Adipocyte (in vitro differentiated cells): Measurements from ENCODE around the gene LAMP1.
"Not testable (repeated sequence)": the region's sequence is repeated elsewhere in the genome, so short reads cannot be mapped to it uniquely, and the experiment has no call there.

Experiments
- DNase-seq: peaks from one replicate; pipeline ENCODE4 v3.0.0-alpha.2; 2015; ENCODE audit warnings: low read depth
- H3K27me3 ChIP-seq: replicated peaks from 2 replicates; pipeline ENCODE4 v1.7.0; 2013; ENCODE audit warnings: mild to moderate bottlenecking, low read length, moderate library complexity; ENCODE audit not compliant: control insufficient read depth, insufficient read depth
- H3K36me3 ChIP-seq: 2 replicates; pipeline ENCODE4 v1.7.0; 2013; ENCODE audit warnings: low read length, mild to moderate bottlenecking, moderate library complexity; ENCODE audit not compliant: control insufficient read depth, insufficient read depth, severe bottlenecking
- H3K4me1 ChIP-seq: 2 replicates; pipeline ENCODE4 v1.7.0; 2013; ENCODE audit warnings: mild to moderate bottlenecking, low read length, moderate library complexity; ENCODE audit not compliant: control insufficient read depth, insufficient read depth
- H3K4me3 ChIP-seq: 2 replicates; pipeline ENCODE4 v1.7.0; 2013; ENCODE audit warnings: mild to moderate bottlenecking, low read length, moderate library complexity
- H3K9ac ChIP-seq: 2 replicates; pipeline ENCODE4 v1.7.0; 2013; ENCODE audit warnings: mild to moderate bottlenecking, low read length, moderate library complexity
- H3K9me3 ChIP-seq: 2 replicates; pipeline ENCODE4 v1.7.0; 2013; ENCODE audit warnings: mild to moderate bottlenecking, low read length, moderate library complexity; ENCODE audit not compliant: control insufficient read depth

Gene LAMP1, protein sequence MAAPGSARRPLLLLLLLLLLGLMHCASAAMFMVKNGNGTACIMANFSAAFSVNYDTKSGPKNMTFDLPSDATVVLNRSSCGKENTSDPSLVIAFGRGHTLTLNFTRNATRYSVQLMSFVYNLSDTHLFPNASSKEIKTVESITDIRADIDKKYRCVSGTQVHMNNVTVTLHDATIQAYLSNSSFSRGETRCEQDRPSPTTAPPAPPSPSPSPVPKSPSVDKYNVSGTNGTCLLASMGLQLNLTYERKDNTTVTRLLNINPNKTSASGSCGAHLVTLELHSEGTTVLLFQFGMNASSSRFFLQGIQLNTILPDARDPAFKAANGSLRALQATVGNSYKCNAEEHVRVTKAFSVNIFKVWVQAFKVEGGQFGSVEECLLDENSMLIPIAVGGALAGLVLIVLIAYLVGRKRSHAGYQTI

GRCh38 chr13:113296823-113297369 is at the start of gene LAMP1:
TSS of gene LAMP1 (plus strand) at chr13:113297239. CDS start at chr13:113297435, 196 bp downstream.
- DNase-seq: peak; percentile 98
- Histone ChIP-seq H3K9me3 (no peaks in the 10 kb centered on the region), H3K36me3 (no peaks in the 10 kb centered on the region), H3K9ac (peak within 1 kb of the TSS; percentile 96), H3K27me3 (no peaks in the 10 kb centered on the region), H3K4me3 (peak within 1 kb of the TSS; percentile 88), H3K4me1 (peaks cover 20% of the 10 kb centered on the region)

DNA sequence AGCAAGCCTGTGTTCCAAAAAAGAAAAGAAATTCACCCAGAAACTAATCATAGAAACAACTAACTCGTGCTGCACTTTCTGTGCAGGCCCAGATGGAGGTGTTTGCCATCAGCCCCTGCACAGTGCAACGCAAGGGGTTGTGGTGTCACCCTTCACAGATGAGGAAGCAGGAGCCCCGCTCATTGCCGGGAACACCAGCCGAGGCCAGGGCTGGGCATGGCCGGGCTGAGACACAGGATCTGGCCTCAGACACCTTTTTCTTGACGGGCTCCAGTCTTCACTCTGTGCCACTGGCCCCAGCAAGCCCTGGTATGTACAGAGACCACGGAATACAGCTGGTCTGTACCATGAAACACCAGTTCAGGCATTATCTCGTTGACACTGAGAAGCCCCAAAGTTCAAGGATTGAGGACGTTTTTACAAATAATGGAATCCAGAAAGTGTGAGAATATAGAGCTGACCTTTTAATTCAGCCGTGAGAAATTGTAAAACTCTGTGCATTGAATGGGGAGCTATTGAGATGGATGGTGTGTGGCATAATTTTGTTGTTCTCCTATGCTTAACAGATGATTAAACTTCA is 44.4 kb upstream of the LAMP1 start:
- Histone ChIP-seq H3K9me3 (no peaks in the 10 kb centered on the region), H3K27me3 (no peaks in the 10 kb centered on the region), H3K9ac (no peak overlapping the region), H3K4me3 (no peak overlapping the region), H3K36me3 (peaks cover 100% of the 10 kb centered on the region), H3K4me1 (no peaks in the 10 kb centered on the region)
- DNase-seq: no peak

DNA sequence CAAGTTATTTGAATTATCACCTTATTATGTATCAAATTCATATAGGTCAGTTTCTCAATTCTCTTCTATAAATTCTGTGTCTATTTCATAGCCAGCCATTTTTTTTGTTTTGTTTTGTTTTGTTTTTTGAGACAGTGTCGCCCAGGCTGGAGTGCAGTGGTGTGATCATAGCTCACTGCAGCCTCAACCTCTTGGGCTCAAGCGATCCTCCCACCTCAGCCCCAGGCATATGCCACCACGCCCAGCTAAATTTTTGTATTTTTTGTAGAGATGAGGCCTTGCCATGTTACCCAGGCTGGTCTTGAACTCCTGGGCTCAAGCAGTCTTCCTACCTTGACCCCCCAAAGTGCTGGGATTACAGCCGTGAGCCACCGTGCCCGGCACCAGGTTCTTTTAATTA is 39.1 kb upstream of the LAMP1 start:
- not testable (repeated sequence) for H3K4me1 ChIP-seq, H3K9me3 ChIP-seq, DNase-seq, H3K27me3 ChIP-seq, H3K9ac ChIP-seq, H3K4me3 ChIP-seq
- peaks cover 93% of the 10 kb centered on the region for H3K36me3 ChIP-seq

- H3K36me3 ChIP-seq: peaks cover 93% of the 10 kb centered on the region
Observed at GRCh38 chr13:113258321-113259054, 38.6 kb upstream of the LAMP1 start.

DNA sequence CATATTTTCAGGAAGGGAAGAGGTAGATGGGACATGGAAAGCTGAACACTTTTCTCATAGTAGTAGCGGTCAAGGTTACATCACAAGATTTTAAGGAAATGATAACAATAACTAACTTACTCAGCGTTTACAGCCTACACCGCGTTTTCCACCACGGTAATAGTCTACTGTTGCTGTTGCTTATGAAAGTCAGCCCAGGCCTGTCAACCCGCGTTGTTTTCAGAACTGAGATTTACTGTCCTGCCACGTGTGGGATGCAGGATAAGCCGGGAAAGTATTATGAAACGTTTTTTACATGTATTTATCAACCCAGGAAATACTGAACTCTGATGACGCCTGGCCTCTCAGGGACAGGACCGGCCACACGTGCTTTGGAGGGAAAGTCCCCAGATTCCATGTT is 36.0 kb upstream of the LAMP1 start:
- Histone ChIP-seq H3K9me3 (no peaks in the 10 kb centered on the region), H3K9ac (no peak overlapping the region), H3K36me3 (peaks cover 80% of the 10 kb centered on the region), H3K27me3 (no peaks in the 10 kb centered on the region), H3K4me3 (no peak overlapping the region), H3K4me1 (no peaks in the 10 kb centered on the region)
- no peak for DNase-seq

More at GRCh38 chr13:113258321-113259054, 38.6 kb upstream of the LAMP1 start:
- no peaks in the 10 kb centered on the region for H3K4me1 ChIP-seq
- no peaks in the 10 kb centered on the region for H3K9me3 ChIP-seq
- no peak overlapping the region for H3K9ac ChIP-seq
- H3K4me3 ChIP-seq: no peak overlapping the region
- H3K27me3 ChIP-seq: no peaks in the 10 kb centered on the region
- DNase-seq: no peak

DNA sequence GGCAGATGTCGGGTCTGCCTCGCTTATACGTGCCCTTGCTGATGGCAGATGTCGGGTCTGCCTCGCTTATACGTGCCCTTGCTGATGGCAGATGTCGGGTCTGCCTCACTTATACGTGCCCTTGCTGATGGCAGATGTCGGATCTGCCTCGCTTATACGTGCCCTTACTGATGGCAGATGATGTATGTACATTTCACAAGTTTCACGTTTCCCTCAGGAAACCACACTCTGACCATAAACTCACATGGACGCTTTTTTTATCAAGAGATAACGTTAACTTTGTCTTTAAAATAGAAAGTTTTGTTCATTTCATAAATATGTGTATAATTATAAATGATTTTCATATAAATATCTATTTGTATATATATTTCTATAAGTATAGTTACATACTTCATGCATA is 34.0 kb upstream of the LAMP1 start:
- H3K36me3 ChIP-seq: peaks cover 70% of the 10 kb centered on the region
- not testable (repeated sequence) for H3K4me3 ChIP-seq, H3K9ac ChIP-seq, H3K4me1 ChIP-seq, DNase-seq, H3K27me3 ChIP-seq, H3K9me3 ChIP-seq

DNA sequence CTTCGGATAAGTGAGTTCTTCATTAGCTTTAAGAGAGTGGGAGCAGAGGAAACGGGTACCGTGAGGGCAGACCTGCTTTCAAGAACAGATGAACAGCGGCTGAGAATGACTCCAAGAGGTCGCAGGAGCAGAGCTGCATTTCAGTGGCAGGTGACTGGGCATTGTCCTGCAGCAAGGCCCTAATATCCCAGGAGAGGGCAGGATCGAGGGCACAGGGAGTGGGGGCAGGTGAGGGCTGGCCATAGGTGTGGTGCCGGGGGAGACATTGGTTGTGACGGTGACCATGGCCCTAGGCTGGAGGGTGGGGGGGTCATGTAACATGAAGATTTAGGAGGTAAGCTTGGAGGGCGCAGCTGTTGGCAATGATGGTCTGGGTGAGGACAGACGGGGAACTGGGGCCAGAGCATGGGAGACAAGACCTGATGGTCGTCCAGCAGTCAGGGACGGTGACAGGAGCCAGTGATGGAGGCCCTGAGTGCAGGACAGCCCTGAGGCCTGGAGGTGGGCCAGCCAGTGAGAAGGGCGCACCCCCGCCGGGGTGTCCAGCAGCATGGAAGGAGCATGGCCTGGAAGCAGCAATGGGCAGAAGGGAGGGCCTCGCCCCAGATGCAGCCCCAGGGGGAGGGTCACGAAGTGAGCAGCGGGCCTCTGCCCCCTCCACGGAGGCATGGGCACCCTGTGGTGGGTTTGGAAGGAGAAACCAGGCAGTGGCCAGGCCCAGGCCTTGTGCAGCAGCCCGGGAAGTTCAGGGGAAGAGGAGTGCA is 29.2 kb upstream of the LAMP1 start:
- no peak overlapping the region for H3K4me3 ChIP-seq
- H3K36me3 ChIP-seq: peaks cover 33% of the 10 kb centered on the region
- no peaks in the 10 kb centered on the region for H3K27me3 ChIP-seq
- H3K4me1 ChIP-seq: peaks cover 7% of the 10 kb centered on the region
- no peak for DNase-seq
- no peak overlapping the region for H3K9ac ChIP-seq
- no peaks in the 10 kb centered on the region for H3K9me3 ChIP-seq

DNA sequence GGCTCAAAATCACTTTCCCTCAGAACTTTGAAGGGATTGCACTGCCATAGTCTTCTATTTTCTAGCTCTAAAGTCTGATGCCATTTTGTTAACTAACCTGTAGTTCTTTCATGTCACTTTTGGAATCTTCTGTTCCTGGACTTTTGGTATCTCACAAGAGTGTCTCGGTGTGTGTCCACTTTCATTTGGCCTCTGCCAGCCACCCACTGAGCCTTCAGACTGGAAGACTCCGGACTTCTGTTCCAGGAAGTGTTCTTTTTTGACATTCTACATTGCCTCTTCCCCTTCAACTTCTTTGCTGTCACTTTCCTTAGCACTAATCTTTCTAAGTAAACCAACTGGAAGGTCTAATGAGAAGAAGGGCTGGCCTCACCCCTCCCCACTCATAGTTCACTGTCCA is 25.0 kb upstream of the LAMP1 start:
- no peaks in the 10 kb centered on the region for H3K9me3 ChIP-seq
- peaks cover 26% of the 10 kb centered on the region for H3K4me1 ChIP-seq
- no peaks in the 10 kb centered on the region for H3K27me3 ChIP-seq
- H3K9ac ChIP-seq: no peak overlapping the region
- DNase-seq: no peak
- no peak overlapping the region for H3K4me3 ChIP-seq
- peaks cover 5% of the 10 kb centered on the region for H3K36me3 ChIP-seq

GRCh38 chr13:113272701-113273181 is 24.3 kb upstream of the LAMP1 start:
- Histone ChIP-seq H3K9me3 (no peaks in the 10 kb centered on the region), H3K4me1 (peaks cover 26% of the 10 kb centered on the region), H3K27me3 (no peaks in the 10 kb centered on the region), H3K9ac (no peak overlapping the region), H3K36me3 (peaks cover 5% of the 10 kb centered on the region), H3K4me3 (no peak overlapping the region)
- no peak for DNase-seq

GRCh38 chr13:113273321-113273720 is 23.7 kb upstream of the LAMP1 start:
- H3K9ac ChIP-seq: no peak overlapping the region
- no peak for DNase-seq
- H3K27me3 ChIP-seq: no peaks in the 10 kb centered on the region

More at GRCh38 chr13:113273321-113273720, 23.7 kb upstream of the LAMP1 start:
- no peak overlapping the region for H3K4me3 ChIP-seq
- no peaks in the 10 kb centered on the region for H3K9me3 ChIP-seq
- H3K36me3 ChIP-seq: peaks cover 5% of the 10 kb centered on the region
- H3K4me1 ChIP-seq: peaks cover 26% of the 10 kb centered on the region
